HepG2 (cell line): Measurements from ENCODE around the gene MIEF1. TPM values are rescaled to one million over a fixed set of nuclear protein-coding genes. Genes with fewer than 3 reads are reported as not detected.
A peak's percentile ranks its signal among the peaks of the same experiment; 100 is the strongest.

Experiments
- KAT2B ChIP-seq: fragments of 150-350 bp; IDR thresholded peaks from 2 replicates; pipeline ENCODE4 v1.6.1; 2014; ENCODE audit warnings: low read depth, low read length, borderline replicate concordance
- KLF11 ChIP-seq: IDR thresholded peaks from 2 replicates; pipeline ENCODE4 v1.6.1; 2016; ENCODE audit warnings: missing compliant biosample characterization
- NR2C2 ChIP-seq: sonication (generic); formaldehyde crosslinking; IDR thresholded peaks from 2 replicates; pipeline ENCODE4 v1.4.0; 2020; ENCODE audit warnings: missing genetic modification reagents, mild to moderate bottlenecking, moderate library complexity, borderline replicate concordance
- POLR2AphosphoS5 ChIP-seq: IDR thresholded peaks from 2 replicates; pipeline ENCODE4 v1.6.1; 2012; ENCODE audit warnings: low read depth, low read length
- RBFOX2 ChIP-seq: fragments of 200-400 bp; formaldehyde crosslinking; IDR thresholded peaks from 2 replicates; pipeline ENCODE4 v1.6.1; 2017; ENCODE audit warnings: low read depth, mild to moderate bottlenecking, low read length
- REXO4 ChIP-seq: sonication (generic); formaldehyde crosslinking; IDR thresholded peaks from 2 replicates; pipeline ENCODE4 v1.8.0; 2022; ENCODE audit warnings: missing genetic modification reagents, mild to moderate bottlenecking, borderline replicate concordance
- RFXAP ChIP-seq: sonication (generic); formaldehyde crosslinking; IDR thresholded peaks from 2 replicates; pipeline ENCODE4 v1.4.0; 2020; ENCODE audit warnings: missing genetic modification reagents, borderline replicate concordance
- TOPORS ChIP-seq: sonication (generic); formaldehyde crosslinking; IDR thresholded peaks from 2 replicates; pipeline ENCODE4 v1.8.0; 2023; ENCODE audit warnings: mild to moderate bottlenecking, missing genetic modification reagents
- ZFP90 ChIP-seq: sonication (generic); formaldehyde crosslinking; IDR thresholded peaks from 2 replicates; pipeline ENCODE4 v1.8.0; 2022; ENCODE audit warnings: missing genetic modification reagents, mild to moderate bottlenecking, inconsistent platforms, borderline replicate concordance
- ZKSCAN8 ChIP-seq: IDR thresholded peaks from 2 replicates; pipeline ENCODE4 v1.6.1; 2016; ENCODE audit warnings: borderline replicate concordance, missing genetic modification reagents, missing compliant biosample characterization
- ZNF160 ChIP-seq: sonication (generic); formaldehyde crosslinking; IDR thresholded peaks from 2 replicates; pipeline ENCODE4 v1.8.0; 2022; ENCODE audit warnings: mild to moderate bottlenecking, inconsistent platforms, missing genetic modification reagents
- ZNF20 ChIP-seq: sonication (generic); formaldehyde crosslinking; IDR thresholded peaks from 2 replicates; pipeline ENCODE4 v1.4.0; 2020; ENCODE audit warnings: mild to moderate bottlenecking, moderate library complexity, missing genetic modification reagents
- ZNF205 ChIP-seq: IDR thresholded peaks from 2 replicates; pipeline ENCODE4 v1.6.1; 2018; ENCODE audit warnings: missing biosample characterization, missing genetic modification reagents
- ZNF329 ChIP-seq: sonication (generic); formaldehyde crosslinking; IDR thresholded peaks from 2 replicates; pipeline ENCODE4 v1.9.0; 2021; ENCODE audit warnings: low read depth, mild to moderate bottlenecking, missing genetic modification reagents
- ZZZ3 ChIP-seq: sonication (generic); formaldehyde crosslinking; IDR thresholded peaks from 2 replicates; pipeline ENCODE4 v1.4.0; 2020; ENCODE audit warnings: missing genetic modification reagents, mild to moderate bottlenecking, borderline replicate concordance
- polyA plus RNA-seq, 8 experiments: library from polyadenylated mRNA; depleted of rRNA in 3 of 8; stranded (reverse) in 7 of 8; unstranded in 1 of 8; fragments of >200 nt; fragmentation: Illumina TruSeq in 4 of 8; extraction: Trizol in 4 of 8; gene quantifications; 2 replicates each; pipeline versions ENCODE4 v1.2.1 to v1.2.3, GENCODE V29; 2011 to 2016; ENCODE audit warnings: low read depth in 4 of 8, missing spikeins in 1 of 8, mixed read lengths in 1 of 8; ENCODE audit not compliant: insufficient read depth in 1 of 8
- total RNA-seq, 5 experiments: library from RNA; depleted of rRNA; stranded (reverse); fragments of >200 nt; fragmentation: Illumina TruSeq; extraction: Trizol; gene quantifications; 2 replicates each; pipeline ENCODE4 v1.2.3, GENCODE V29; 2016; ENCODE audit warnings: low read depth in 1 of 5
- TF ChIP-seq, protein P1 (sequence below): sonication (generic); formaldehyde crosslinking; IDR thresholded peaks from 2 replicates; pipeline ENCODE4 v1.8.0; 2022; ENCODE audit warnings: mild to moderate bottlenecking, missing genetic modification reagents; ENCODE audit not compliant: insufficient replicate concordance
- TF ChIP-seq, protein P2 (sequence below): sonication (generic); formaldehyde crosslinking; IDR thresholded peaks from 2 replicates; pipeline ENCODE4 v1.8.0; 2022; ENCODE audit warnings: mild to moderate bottlenecking, missing genetic modification reagents, borderline replicate concordance
- TF ChIP-seq, protein P3 (sequence below): sonication (generic); formaldehyde crosslinking; IDR thresholded peaks from 2 replicates; pipeline ENCODE4 v1.4.0; 2020; ENCODE audit warnings: missing genetic modification reagents, borderline replicate concordance
- TF ChIP-seq, protein P4 (sequence below): sonication (generic); formaldehyde crosslinking; IDR thresholded peaks from 2 replicates; pipeline ENCODE4 v1.8.1; 2023; ENCODE audit warnings: mild to moderate bottlenecking, moderate library complexity, missing genetic modification reagents

MIEF1 gene
- total and polyA plus RNA-seq, 2 of the 13 experiments (the other 11 are each of a cell fraction or from before 2014, with no cell fraction given), result 21.7 to 34.8 TPM

DNA sequence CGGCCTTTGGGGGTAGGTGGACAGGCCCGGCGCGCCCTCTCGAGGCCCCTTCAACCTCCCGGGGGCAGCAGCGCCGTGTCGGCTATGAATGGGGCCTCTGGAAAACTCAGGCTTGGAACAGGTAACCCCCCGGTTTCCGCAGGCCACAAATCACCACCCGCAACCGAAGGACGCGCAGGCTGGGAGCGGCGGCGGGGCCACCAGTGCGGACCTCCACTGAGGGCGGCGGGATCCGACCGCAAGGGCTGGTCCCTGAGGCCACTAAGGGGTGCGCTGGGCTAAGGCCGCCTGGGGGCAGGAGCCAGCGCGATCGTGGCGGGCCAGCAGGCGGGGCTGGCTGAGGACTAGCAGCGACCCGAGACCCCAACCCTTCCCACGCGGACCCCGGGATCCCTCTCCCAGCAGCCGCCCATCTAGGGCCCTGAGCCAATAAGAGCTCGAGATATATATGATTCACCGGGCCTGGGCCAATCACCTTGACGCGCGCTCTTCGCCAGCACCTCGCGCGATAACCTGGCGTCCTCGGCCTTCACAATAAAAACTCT is 17.7 kb downstream of the MIEF1 start (continued):
- TF ChIP-seq, protein P1, sequence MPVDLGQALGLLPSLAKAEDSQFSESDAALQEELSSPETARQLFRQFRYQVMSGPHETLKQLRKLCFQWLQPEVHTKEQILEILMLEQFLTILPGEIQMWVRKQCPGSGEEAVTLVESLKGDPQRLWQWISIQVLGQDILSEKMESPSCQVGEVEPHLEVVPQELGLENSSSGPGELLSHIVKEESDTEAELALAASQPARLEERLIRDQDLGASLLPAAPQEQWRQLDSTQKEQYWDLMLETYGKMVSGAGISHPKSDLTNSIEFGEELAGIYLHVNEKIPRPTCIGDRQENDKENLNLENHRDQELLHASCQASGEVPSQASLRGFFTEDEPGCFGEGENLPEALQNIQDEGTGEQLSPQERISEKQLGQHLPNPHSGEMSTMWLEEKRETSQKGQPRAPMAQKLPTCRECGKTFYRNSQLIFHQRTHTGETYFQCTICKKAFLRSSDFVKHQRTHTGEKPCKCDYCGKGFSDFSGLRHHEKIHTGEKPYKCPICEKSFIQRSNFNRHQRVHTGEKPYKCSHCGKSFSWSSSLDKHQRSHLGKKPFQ (CRISPR knock-in tag), result peak; percentile 55
- TF ChIP-seq ZNF205 (CRISPR knock-in tag), result peak; percentile 51; the same call in 1 of the 2 replicates
- TF ChIP-seq ZKSCAN8 (CRISPR knock-in tag), result no peak
- TF ChIP-seq, protein P2, sequence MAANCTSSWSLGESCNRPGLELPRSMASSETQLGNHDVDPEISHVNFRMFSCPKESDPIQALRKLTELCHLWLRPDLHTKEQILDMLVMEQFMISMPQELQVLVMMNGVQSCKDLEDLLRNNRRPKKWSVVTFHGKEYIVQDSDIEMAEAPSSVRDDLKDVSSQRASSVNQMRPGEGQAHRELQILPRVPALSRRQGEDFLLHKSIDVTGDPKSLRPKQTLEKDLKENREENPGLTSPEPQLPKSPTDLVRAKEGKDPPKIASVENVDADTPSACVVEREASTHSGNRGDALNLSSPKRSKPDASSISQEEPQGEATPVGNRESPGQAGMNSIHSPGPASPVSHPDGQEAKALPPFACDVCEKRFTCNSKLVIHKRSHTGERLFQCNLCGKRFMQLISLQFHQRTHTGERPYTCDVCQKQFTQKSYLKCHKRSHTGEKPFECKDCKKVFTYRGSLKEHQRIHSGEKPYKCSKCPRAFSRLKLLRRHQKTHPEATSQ (CRISPR knock-in tag), result no peak
- TF ChIP-seq KAT2B, result no peak
- TF ChIP-seq TOPORS (CRISPR knock-in tag), result peak; percentile 29; the same call in 1 of the 2 replicates
- TF ChIP-seq REXO4 (CRISPR knock-in tag), result no peak
- no peak for TF ChIP-seq ZFP90 (CRISPR knock-in tag)
- TF ChIP-seq, protein P3, sequence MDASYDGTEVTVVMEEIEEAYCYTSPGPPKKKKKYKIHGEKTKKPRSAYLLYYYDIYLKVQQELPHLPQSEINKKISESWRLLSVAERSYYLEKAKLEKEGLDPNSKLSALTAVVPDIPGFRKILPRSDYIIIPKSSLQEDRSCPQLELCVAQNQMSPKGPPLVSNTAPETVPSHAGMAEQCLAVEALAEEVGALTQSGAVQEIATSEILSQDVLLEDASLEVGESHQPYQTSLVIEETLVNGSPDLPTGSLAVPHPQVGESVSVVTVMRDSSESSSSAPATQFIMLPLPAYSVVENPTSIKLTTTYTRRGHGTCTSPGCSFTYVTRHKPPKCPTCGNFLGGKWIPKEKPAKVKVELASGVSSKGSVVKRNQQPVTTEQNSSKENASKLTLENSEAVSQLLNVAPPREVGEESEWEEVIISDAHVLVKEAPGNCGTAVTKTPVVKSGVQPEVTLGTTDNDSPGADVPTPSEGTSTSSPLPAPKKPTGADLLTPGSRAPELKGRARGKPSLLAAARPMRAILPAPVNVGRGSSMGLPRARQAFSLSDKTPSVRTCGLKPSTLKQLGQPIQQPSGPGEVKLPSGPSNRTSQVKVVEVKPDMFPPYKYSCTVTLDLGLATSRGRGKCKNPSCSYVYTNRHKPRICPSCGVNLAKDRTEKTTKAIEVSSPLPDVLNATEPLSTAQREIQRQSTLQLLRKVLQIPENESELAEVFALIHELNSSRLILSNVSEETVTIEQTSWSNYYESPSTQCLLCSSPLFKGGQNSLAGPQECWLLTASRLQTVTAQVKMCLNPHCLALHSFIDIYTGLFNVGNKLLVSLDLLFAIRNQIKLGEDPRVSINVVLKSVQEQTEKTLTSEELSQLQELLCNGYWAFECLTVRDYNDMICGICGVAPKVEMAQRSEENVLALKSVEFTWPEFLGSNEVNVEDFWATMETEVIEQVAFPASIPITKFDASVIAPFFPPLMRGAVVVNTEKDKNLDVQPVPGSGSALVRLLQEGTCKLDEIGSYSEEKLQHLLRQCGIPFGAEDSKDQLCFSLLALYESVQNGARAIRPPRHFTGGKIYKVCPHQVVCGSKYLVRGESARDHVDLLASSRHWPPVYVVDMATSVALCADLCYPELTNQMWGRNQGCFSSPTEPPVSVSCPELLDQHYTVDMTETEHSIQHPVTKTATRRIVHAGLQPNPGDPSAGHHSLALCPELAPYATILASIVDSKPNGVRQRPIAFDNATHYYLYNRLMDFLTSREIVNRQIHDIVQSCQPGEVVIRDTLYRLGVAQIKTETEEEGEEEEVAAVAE (CRISPR knock-in tag), result peak; percentile 95
- no peak for TF ChIP-seq NR2C2 (CRISPR knock-in tag)
- TF ChIP-seq KLF11, result peak; percentile 3; the same call in 1 of the 2 replicates
- TF ChIP-seq ZNF329, result peak; percentile 67; the same call in 1 of the 2 replicates
- TF ChIP-seq RFXAP (CRISPR knock-in tag), result peak; percentile 62; the same call in 1 of the 2 replicates
- TF ChIP-seq RBFOX2, result peak; percentile 80
- peak; percentile 82 for TF ChIP-seq POLR2AphosphoS5
- TF ChIP-seq, protein P4, sequence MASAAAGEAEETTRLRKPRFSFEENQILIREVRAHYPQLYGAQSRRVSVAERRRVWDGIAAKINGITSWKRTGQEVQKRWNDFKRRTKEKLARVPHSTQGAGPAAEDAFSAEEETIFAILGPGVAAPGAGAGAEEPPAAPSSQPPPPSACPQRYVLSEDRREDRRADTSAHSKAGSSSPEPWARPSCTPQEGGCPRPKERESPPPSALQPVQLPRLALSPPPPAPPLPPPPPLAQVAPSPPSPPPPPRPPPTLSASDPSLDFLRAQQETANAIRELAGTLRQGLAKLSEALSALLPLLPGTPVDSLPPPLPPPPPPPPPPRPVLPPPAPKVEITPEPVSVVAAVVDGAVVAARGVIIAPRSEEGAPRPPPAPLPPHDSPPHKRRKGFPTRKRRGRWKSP (CRISPR knock-in tag), result 0 out of 2 replicates have a peak, but pooled peaks have one; percentile 43
- TF ChIP-seq ZNF160 (CRISPR knock-in tag), result no peak
- peak; percentile 50; the same call in 1 of the 2 replicates for TF ChIP-seq ZNF20
- TF ChIP-seq ZZZ3 (CRISPR knock-in tag), result 0 out of 2 replicates have a peak, but pooled peaks have one; percentile 10
